Panc1 (cell line): Measurements from ENCODE around the gene PCSK5.

Experiments used
- CTCF ChIP-seq: fragments of 450-650 bp; IDR thresholded peaks from 2 replicates; pipeline ENCODE4 v1.5.1; 2017; ENCODE audit warnings: mild to moderate bottlenecking
- POLR2AphosphoS5 ChIP-seq: IDR thresholded peaks from 2 replicates; pipeline ENCODE4 v1.6.1; 2012; ENCODE audit warnings: mild to moderate bottlenecking, low read depth, low read length, moderate library complexity
- REST ChIP-seq, 2 experiments: IDR thresholded peaks; 2 replicates each; pipeline ENCODE4 v1.6.1; 2011 to 2012; ENCODE audit warnings: low read depth in 2 of 2, control low read depth in 1 of 2, low read length in 1 of 2, mild to moderate bottlenecking in 1 of 2, moderate library complexity in 1 of 2; ENCODE audit not compliant: insufficient read depth in 1 of 2
- SIN3A ChIP-seq: IDR thresholded peaks from 2 replicates; pipeline ENCODE4 v1.6.1; 2012; ENCODE audit warnings: low read depth, mild to moderate bottlenecking, low read length, moderate library complexity, borderline replicate concordance; ENCODE audit not compliant: insufficient read depth

DNA sequence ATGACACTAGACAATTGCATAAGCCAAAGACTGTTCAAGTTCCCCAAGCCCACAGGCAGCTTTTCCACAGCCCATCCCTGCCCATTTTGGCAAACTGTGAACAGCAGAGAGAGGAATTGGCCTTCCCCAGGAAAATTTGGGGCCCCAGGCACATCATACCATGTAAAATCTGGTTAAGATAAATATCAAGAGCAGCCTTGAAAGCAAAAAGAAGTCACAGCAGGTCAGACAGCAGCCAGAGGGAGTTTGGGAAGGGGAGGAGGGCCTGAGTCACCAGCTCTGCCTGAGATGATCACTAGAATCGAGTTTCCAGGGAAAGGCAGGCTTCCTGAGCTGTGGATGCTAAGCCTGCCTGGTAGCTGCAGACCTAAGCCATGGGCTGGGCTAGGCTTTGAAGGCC, 324.6 kb downstream of the PCSK5 start:
- no peak for TF ChIP-seq REST (IDR thresholded peaks at IDR 0.05; ENCODE audit: insufficient read depth in 1 of 2, low read depth in 2 of 2, low read length in 1 of 2)
- no peak for TF ChIP-seq CTCF
- TF ChIP-seq SIN3A = no peak
- no peak for TF ChIP-seq POLR2AphosphoS5
